Nephron (organoid): ENCODE data around the gene R3HDM2.

ENCODE experiments used
- H3K27ac Mint-ChIP-seq, 3 experiments: 2 replicates each; pipeline ENCODE4 v1.8.0; 2020; ENCODE audit warnings: mixed read lengths in 3 of 3, mild to moderate bottlenecking in 2 of 3, moderate library complexity in 1 of 3
- H3K27me3 Mint-ChIP-seq: 2 replicates; pipeline ENCODE4 v1.8.0; 2021; ENCODE audit warnings: low read depth, mild to moderate bottlenecking, moderate library complexity, mixed read lengths
- H3K36me3 Mint-ChIP-seq: 2 replicates; pipeline ENCODE4 v1.8.0; 2020; ENCODE audit warnings: low read depth, mixed read lengths
- H3K4me1 Mint-ChIP-seq: 2 replicates; pipeline ENCODE4 v1.8.0; 2020; ENCODE audit warnings: mixed read lengths
- H3K4me3 Mint-ChIP-seq, 3 experiments: 2 replicates each; pipeline ENCODE4 v1.8.0; 2020; ENCODE audit warnings: mild to moderate bottlenecking in 3 of 3, mixed read lengths in 3 of 3, moderate library complexity in 2 of 3
- H3K9me3 Mint-ChIP-seq: 2 replicates; pipeline ENCODE4 v1.8.0; 2020; ENCODE audit warnings: mixed read lengths
- CTCF ChIP-seq, 3 experiments: fragments of 200-600 bp; sonication (generic); IDR thresholded peaks; one replicate each; pipeline ENCODE4 v1.5.0; 2021; ENCODE audit warnings: antibody characterized with exemption in 3 of 3; ENCODE audit not compliant: unreplicated experiment in 3 of 3

The R3HDM2 gene

GRCh38 chr12:57469296-57470164, 38.7 kb upstream of the R3HDM2 start:
- H3K4me1 Mint-ChIP-seq = peaks cover 12% of the 10 kb centered on the region
- H3K27me3 Mint-ChIP-seq = peaks cover 58% of the 10 kb centered on the region
- H3K4me3 Mint-ChIP-seq = no peak overlapping the region

GRCh38 chr12:57467915-57468314, 37.1 kb upstream of the R3HDM2 start:
- H3K4me1 Mint-ChIP-seq = peaks cover 6% of the 10 kb centered on the region
- H3K27ac Mint-ChIP-seq = no peak overlapping the region
- H3K27me3 Mint-ChIP-seq = peaks cover 49% of the 10 kb centered on the region
- H3K9me3 Mint-ChIP-seq = no peaks in the 10 kb centered on the region
- peaks cover 20% of the 10 kb centered on the region for H3K36me3 Mint-ChIP-seq
- TF ChIP-seq CTCF (IDR thresholded peaks at IDR 0.05; ENCODE audit: unreplicated experiment in 3 of 3) = no peak
- H3K4me3 Mint-ChIP-seq = no peak overlapping the region

More at GRCh38 chr12:57469296-57470164, 38.7 kb upstream of the R3HDM2 start:
- no peaks in the 10 kb centered on the region for H3K9me3 Mint-ChIP-seq
- TF ChIP-seq CTCF (IDR thresholded peaks at IDR 0.05; ENCODE audit: unreplicated experiment in 3 of 3) = no peak
- no peak overlapping the region for H3K27ac Mint-ChIP-seq
- peaks cover 23% of the 10 kb centered on the region for H3K36me3 Mint-ChIP-seq

GRCh38 chr12:57467212-57467874, 36.5 kb upstream of the R3HDM2 start:
- no peak for TF ChIP-seq CTCF (IDR thresholded peaks at IDR 0.05; ENCODE audit: unreplicated experiment in 3 of 3)
- H3K9me3 Mint-ChIP-seq = no peaks in the 10 kb centered on the region
- H3K4me3 Mint-ChIP-seq = no peak overlapping the region
- H3K27ac Mint-ChIP-seq = no peak overlapping the region
- peaks cover 11% of the 10 kb centered on the region for H3K4me1 Mint-ChIP-seq
- peaks cover 20% of the 10 kb centered on the region for H3K36me3 Mint-ChIP-seq
- peaks cover 49% of the 10 kb centered on the region for H3K27me3 Mint-ChIP-seq

GRCh38 chr12:57465747-57466505, 35.1 kb upstream of the R3HDM2 start:
- Mint-ChIP-seq H3K9me3 (no peaks in the 10 kb centered on the region), H3K27ac (no peak overlapping the region), H3K4me1 (peaks cover 12% of the 10 kb centered on the region), H3K36me3 (peaks cover 20% of the 10 kb centered on the region), H3K4me3 (no peak overlapping the region), H3K27me3 (peaks cover 43% of the 10 kb centered on the region)
- no peak for TF ChIP-seq CTCF (IDR thresholded peaks at IDR 0.05; ENCODE audit: unreplicated experiment in 3 of 3)

- Mint-ChIP-seq H3K4me1 (peaks cover 12% of the 10 kb centered on the region), H3K27ac (no peak overlapping the region), H3K27me3 (peaks cover 42% of the 10 kb centered on the region), H3K4me3 (peak overlapping the region; percentile 20 to 76 (median 21)), H3K9me3 (no peaks in the 10 kb centered on the region), H3K36me3 (peaks cover 20% of the 10 kb centered on the region)
- no peak for TF ChIP-seq CTCF (IDR thresholded peaks at IDR 0.05; ENCODE audit: unreplicated experiment in 3 of 3)
Observed at GRCh38 chr12:57465030-57465746, 34.3 kb upstream of the R3HDM2 start.
